SIG-M5 treated with dmso at 0.1 percent for 504 hours (cell line): Measurements from ENCODE around the gene CSRNP2.
"Not testable (repeated sequence)": the region's sequence is repeated elsewhere in the genome, so short reads cannot be mapped to it uniquely, and the experiment has no call there.

Experiments
- DNase-seq: peaks from one replicate; lab custom pipeline; 2025; ENCODE audit not compliant: unreplicated experiment; lab: John Stamatoyannopoulos, UW

CSRNP2 gene

GRCh38 chr12:51083126-51083833 is at the start of gene CSRNP2:
TSS of gene CSRNP2 (minus strand) at chr12:51083596. CDS start at chr12:51076561, 7,035 bp downstream.
- peak; percentile 97 for DNase-seq

DNA sequence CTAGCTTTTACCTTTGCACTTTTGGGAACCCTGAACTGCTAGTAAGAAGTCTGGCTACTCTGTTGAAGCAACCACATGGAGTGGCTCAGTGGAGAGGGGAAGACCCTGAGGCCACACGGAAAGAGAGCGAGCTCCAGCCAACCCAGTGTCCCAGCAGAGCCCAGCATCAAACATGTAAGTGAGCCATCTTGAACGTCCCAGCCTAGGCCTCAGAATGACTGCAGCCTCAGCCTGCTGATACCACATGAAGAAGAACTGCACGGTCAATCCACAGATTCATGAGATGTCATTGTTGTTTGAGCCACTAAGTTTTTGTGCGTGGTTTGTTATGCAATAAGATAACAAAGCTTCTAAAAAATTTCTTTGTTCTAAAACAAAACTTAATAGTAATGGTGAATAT is 49.3 kb upstream of the CSRNP2 start:
- DNase-seq, result no peak

- no peak for DNase-seq
Measured at GRCh38 chr12:51131745-51132521, 48.5 kb upstream of the CSRNP2 start.

DNA sequence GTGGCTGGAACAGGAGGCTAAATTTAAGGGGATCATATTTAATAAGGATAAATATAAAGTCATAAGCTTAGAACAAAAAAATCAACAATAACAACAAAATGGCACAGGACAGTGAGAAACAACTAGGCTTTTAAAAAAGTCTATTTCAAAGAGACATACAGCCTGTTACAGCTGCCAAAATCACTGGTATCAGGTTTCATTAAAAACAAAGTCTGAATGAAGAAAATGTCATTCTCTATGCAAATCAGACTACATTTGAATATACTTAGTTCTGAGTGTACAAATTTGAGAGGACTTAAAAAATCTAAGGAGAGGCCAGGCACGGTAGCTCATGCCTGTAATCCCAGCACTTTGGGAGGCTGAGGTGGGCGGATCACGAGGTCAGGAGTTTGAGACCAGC is 45.5 kb upstream of the CSRNP2 start:
- DNase-seq, result no peak

GRCh38 chr12:51127050-51127729 is 43.8 kb upstream of the CSRNP2 start:
- DNase-seq, result no peak

- no peak for DNase-seq
Measured at GRCh38 chr12:51126297-51126696, 42.9 kb upstream of the CSRNP2 start.

- DNase-seq, result no peak
Measured at GRCh38 chr12:51124504-51124903, 41.1 kb upstream of the CSRNP2 start.

- DNase-seq, result no peak
Measured at GRCh38 chr12:51122844-51123243, 39.4 kb upstream of the CSRNP2 start.

- no peak for DNase-seq
Measured at GRCh38 chr12:51118706-51119105, 35.3 kb upstream of the CSRNP2 start.

DNA sequence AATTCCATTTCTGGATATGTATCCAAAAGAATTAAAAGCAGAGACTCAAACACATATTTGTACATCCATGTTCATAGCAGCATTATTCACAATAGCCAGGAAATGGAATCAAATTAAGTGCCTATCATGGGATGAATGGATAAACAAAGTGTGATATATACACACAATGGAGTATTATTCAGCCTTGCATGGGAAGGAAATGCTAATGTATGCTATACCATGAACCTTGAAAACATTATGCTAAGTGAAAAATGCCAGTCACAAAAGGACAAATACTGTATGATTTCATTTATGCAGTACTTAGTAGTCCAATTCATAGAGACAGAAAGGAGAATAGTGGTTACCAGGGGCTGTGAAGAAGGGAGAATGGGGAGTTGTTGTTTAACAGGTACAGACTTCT is 32.1 kb upstream of the CSRNP2 start:
- DNase-seq, result no peak

GRCh38 chr12:51108136-51108535 is 24.7 kb upstream of the CSRNP2 start:
- peak; percentile 23 for DNase-seq

- no peak for DNase-seq
Measured at GRCh38 chr12:51103977-51104376, 20.6 kb upstream of the CSRNP2 start.

DNA sequence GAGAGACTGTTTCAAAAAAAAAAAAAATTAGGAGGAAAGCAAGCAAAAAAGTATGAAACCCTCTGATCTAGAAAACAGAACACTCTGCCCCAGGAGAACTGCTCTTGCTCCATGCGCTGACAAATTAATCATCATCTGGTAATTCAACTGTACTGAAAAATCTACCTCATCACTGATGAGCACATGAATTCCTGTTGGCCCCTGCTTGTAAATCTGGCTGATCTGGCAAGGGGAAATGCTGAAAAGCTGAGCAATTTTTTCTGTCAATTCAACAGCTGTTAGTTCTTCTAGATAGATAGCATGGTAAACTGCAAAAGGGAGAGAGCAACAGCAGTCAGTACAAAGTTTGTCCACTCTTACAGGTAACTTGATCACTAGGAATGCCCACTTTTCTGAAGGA is 15.2 kb upstream of the CSRNP2 start:
- DNase-seq, result no peak

- DNase-seq, result no peak
Measured at GRCh38 chr12:51090705-51091229, 7.4 kb upstream of the CSRNP2 start.

GRCh38 chr12:51087818-51088217 is 4.4 kb upstream of the CSRNP2 start:
- no peak for DNase-seq

- no peak for DNase-seq
Measured at GRCh38 chr12:51086933-51087332, 3.5 kb upstream of the CSRNP2 start.

- DNase-seq, result peak; percentile 67
Measured at GRCh38 chr12:51085757-51086156, 2.4 kb upstream of the CSRNP2 start.

- peak; percentile 24 for DNase-seq
Measured at GRCh38 chr12:51082561-51083125, 753 bp downstream of the CSRNP2 start.

GRCh38 chr12:51081421-51081820 is 2.0 kb downstream of the CSRNP2 start:
- no peak for DNase-seq

DNA sequence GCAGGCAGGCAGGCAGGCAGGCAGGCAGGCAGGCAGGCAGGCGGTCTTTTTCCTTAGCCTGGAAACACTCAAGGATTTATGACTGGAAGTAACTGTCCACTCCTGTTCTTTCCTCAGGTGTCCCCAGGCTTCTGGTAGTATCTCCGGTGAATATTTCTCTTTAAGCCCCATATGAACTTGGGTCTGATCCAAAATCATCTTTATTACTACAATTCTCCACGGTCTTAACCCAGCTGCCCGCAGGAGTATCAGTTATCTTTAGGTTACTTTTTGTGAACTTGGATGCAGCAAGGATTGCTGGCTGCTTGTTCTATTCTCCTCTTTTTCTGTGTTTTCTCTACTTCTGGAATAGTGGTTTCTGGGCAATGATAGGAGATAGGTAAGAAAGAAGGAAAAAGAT is 3.3 kb downstream of the CSRNP2 start:
- DNase-seq, result no peak

DNA sequence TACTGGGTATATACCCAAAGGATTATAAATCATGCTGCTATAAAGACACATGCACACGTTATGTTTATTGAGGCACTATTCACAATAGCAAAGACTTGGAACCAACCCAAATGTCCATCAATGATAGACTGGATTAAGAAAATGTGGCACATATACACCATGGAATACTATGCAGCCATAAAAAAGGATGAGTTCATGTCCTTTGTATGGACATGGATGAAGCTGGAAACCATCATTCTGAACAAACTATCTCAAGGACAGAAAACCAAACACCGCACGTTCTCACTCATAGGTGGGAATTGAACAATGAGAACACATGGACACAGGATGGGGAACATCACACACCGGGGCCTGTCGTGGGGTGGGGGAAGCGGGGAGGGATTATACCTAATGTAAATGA is 4.5 kb downstream of the CSRNP2 start:
- DNase-seq, result not testable (repeated sequence)
